GM19238 (cell line): Measurements from ENCODE around the gene TRIM29.

Experiments used
- DNase-seq: peaks from one replicate; pipeline ENCODE4 v3.0.0; 2011; ENCODE audit warnings: low spot score; ENCODE audit not compliant: insufficient read length

TRIM29 gene

DNA sequence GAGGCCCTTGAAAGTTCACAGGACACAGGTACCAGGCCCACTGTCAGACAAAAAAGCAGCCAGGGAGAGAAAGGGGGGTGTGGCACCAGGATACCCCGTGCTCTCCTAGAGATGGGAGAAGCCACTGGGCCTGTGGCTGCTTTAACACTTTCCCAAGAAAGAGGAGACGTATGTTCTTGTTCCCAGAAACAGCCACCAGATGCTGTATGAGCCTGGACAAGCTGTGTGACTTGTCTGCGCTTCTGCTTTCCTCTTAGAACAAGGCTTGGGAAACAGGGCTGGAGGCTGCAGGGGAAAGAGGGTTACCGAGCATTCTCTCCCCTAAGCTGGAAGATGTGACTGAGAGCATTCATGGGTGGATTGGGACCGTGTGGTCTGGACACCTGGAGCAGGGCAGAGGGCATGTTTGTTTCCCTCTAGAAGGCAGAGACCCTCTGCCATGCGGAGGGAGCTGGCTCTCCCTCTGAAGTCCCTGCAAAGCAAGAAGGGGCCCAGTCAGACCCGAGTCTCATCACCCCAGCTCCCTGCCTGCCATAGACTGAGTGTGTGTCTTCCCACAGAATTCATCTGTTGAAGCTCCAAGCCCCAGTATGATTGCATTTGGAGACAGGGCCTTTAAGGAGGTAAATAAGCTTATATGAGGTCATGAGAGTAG is 74.1 kb downstream of the TRIM29 start:
- no peak for DNase-seq

DNA sequence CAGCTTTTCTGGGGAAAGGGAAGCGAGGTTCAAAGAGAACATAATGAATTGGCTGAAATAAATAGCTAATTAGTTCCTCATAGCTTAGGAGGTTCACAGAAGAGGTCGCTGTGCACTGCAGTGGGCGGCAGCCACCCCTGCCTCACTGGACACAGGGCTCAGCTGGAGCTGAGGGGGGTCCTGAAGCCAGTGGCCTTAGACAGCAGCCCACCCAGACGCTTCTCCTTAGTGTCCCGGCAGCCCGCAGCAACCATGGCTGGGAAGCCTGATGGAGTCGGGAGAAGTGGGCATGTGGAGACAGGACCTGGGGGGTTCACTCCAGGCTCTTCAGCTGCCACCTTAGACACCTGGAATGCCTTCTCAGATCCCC is 75.4 kb downstream of the TRIM29 start:
- DNase-seq = no peak

DNA sequence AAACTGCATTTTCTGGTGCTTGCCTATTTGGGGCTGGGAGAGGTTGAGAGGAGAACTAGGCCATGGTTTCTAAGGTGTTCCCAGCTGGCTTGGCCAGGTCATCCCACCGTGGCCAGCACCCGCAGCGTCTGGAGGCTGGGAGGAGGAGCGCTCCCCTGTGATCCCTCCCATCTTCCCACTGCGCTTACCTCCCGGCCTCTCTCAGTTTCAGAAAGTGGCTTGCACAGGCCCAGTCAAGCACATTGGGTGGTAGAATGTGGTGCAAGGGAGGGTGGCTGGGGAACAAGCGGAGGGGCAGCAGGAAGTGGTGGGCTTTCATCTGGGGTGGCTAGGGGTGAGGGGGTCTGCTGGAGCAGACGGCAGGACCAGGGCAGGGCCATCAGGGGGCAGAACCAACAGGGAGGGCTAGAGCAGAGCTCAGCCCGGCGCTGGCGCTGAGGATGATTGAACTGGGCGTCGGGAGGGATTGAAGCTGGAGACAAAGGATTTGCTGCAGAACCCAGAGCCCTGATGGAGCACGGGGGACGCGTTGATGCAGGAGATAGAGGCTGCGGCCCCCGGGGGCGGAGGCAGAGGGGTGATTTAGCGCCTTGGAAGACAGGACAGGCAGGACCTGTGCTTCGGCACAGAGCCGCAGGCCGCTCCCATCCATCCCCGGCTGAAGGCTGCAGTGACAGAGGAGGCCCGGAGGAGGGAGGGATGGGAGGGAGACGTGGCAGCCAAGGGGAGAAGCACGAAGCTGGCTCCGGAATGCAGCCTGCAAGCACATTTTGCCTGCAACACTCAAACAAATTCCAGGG is 76.0 kb downstream of the TRIM29 start:
- DNase-seq = no peak
